CD8-positive, alpha-beta memory T cell (primary cell): ENCODE data around the gene FBXW11. TPM values are rescaled to one million over a fixed set of nuclear protein-coding genes. Genes with fewer than 3 reads are reported as not detected.

ENCODE experiments used
- CTCF ChIA-PET: fragments of 350-600 bp; sonication (Branson Sonifier 250); formaldehyde crosslinking; loops from one replicate; lab custom pipeline; 2021; ENCODE audit warnings: antibody characterized with exemption; lab: Charles Lee
- POLR2A ChIA-PET: fragments of 350-600 bp; sonication (Branson Sonifier 250); formaldehyde crosslinking; loops from one replicate; lab custom pipeline; 2021; ENCODE audit warnings: antibody characterized with exemption; lab: Charles Lee
- DNase-seq, 5 donors: peaks; one replicate each; pipeline versions ENCODE4 v3.0.0 to v3.0.0-alpha.2; 2020 to 2022; ENCODE audit warnings: mixed read lengths in 1 of 5
- H3K27ac ChIP-seq: one replicate; pipeline ENCODE4 v1.7.0; 2013; ENCODE audit warnings: low read depth, mild to moderate bottlenecking, low read length, moderate library complexity
- H3K27me3 ChIP-seq: 2 replicates; pipeline ENCODE4 v1.7.0; 2013; ENCODE audit warnings: low read length, mild to moderate bottlenecking; ENCODE audit not compliant: insufficient read depth, poor library complexity, severe bottlenecking
- H3K36me3 ChIP-seq: 2 replicates; pipeline ENCODE4 v1.7.0; 2013; ENCODE audit warnings: mild to moderate bottlenecking, low read length, moderate library complexity; ENCODE audit not compliant: insufficient read depth
- H3K4me1 ChIP-seq: 2 replicates; pipeline ENCODE4 v1.7.0; 2013; ENCODE audit warnings: mild to moderate bottlenecking, low read length, moderate library complexity; ENCODE audit not compliant: insufficient read depth
- H3K4me3 ChIP-seq: 2 replicates; pipeline ENCODE4 v1.7.0; 2013; ENCODE audit warnings: mild to moderate bottlenecking, low read length
- H3K9me3 ChIP-seq: 2 replicates; pipeline ENCODE4 v1.7.0; 2013; ENCODE audit warnings: mild to moderate bottlenecking, low read length
- H3K27ac Mint-ChIP-seq, 8 donors: one replicate each; pipeline ENCODE4 v1.8.0; 2020 to 2021; ENCODE audit warnings: mixed read lengths in 8 of 8, mild to moderate bottlenecking in 6 of 8, inconsistent platforms in 3 of 8, moderate library complexity in 3 of 8
- H3K27me3 Mint-ChIP-seq, 2 donors: one replicate each; pipeline ENCODE4 v1.8.0; 2020 to 2021; ENCODE audit warnings: mixed read lengths in 2 of 2, mild to moderate bottlenecking in 1 of 2, moderate library complexity in 1 of 2
- H3K36me3 Mint-ChIP-seq, 3 donors: one replicate each; pipeline ENCODE4 v1.8.0; 2020 to 2021; ENCODE audit warnings: mixed read lengths in 3 of 3, inconsistent platforms in 1 of 3, mild to moderate bottlenecking in 1 of 3
- H3K4me1 Mint-ChIP-seq, 3 donors: one replicate each; pipeline ENCODE4 v1.8.0; 2020 to 2021; ENCODE audit warnings: mixed read lengths in 3 of 3, inconsistent platforms in 1 of 3, mild to moderate bottlenecking in 1 of 3
- H3K4me3 Mint-ChIP-seq, 7 donors: one replicate each; pipeline ENCODE4 v1.8.0; 2020 to 2021; ENCODE audit warnings: mixed read lengths in 7 of 7, mild to moderate bottlenecking in 6 of 7, moderate library complexity in 4 of 7, inconsistent platforms in 2 of 7
- H3K9me3 Mint-ChIP-seq, 5 donors: one replicate each; pipeline ENCODE4 v1.8.0; 2020 to 2022; ENCODE audit warnings: mixed read lengths in 5 of 5, mild to moderate bottlenecking in 3 of 5, moderate library complexity in 2 of 5, inconsistent platforms in 1 of 5
- polyA plus RNA-seq: library from polyadenylated mRNA; unstranded; fragments of 300-500 nt; fragmentation: Illumina TruSeq; gene quantifications from one replicate; pipeline ENCODE4 v1.2.3, GENCODE V29; 2021
- total RNA-seq, 2 experiments: library from RNA; stranded (reverse); gene quantifications; one replicate each; pipeline ENCODE4 v1.2.3, GENCODE V29; 2021

Gene FBXW11
- total and polyA plus RNA-seq, 3 experiments from 2014 or later, result 25.8 to 46.9 (median 44.7) TPM

DNA sequence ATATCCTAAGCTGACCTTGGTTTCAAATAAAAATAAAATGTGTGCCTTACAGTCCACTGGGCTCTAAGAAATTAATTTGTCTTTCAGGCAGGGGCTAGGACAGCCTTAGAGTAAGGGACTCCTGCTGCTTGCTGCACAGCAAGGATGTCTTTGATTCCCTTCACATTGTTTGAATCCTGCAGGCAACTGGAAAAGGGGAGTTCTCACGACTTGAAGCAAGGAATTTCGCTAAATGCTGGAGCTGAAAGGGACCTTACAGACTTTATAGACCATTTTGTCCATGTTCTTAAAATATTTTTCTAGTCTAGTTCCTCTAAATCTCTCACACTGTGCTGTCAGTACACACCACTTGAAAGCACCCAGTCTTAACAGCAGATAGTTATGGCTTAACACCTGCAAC, 35.6 kb downstream of the FBXW11 start:
- Mint-ChIP-seq H3K4me3 (no peak overlapping the region), H3K27me3 (no peaks in the 10 kb centered on the region), H3K36me3 (peaks cover 11 to 15% (median 12%) of the 10 kb centered on the region in 3 donors), H3K9me3 (peaks cover 0 to 6% (median 0%) of the 10 kb centered on the region in 5 donors), H3K27ac (peak overlapping the region in 1 of 8 donors; percentile 49), H3K4me1 (peaks cover 59 to 75% (median 63%) of the 10 kb centered on the region in 3 donors)
- POLR2A ChIA-PET, result interaction anchor here (1.2 kb wide), 1 partner anchor 35 kb away, joined by 3 read pairs; no protein-coding TSS in a partner anchor
- Histone ChIP-seq H3K27ac (no peak overlapping the region), H3K27me3 (no peaks in the 10 kb centered on the region), H3K9me3 (no peaks in the 10 kb centered on the region), H3K36me3 (no peaks in the 10 kb centered on the region), H3K4me1 (peaks cover 24% of the 10 kb centered on the region), H3K4me3 (no peak overlapping the region)
- CTCF ChIA-PET, result no interaction called here
- DNase-seq, result no peak

DNA sequence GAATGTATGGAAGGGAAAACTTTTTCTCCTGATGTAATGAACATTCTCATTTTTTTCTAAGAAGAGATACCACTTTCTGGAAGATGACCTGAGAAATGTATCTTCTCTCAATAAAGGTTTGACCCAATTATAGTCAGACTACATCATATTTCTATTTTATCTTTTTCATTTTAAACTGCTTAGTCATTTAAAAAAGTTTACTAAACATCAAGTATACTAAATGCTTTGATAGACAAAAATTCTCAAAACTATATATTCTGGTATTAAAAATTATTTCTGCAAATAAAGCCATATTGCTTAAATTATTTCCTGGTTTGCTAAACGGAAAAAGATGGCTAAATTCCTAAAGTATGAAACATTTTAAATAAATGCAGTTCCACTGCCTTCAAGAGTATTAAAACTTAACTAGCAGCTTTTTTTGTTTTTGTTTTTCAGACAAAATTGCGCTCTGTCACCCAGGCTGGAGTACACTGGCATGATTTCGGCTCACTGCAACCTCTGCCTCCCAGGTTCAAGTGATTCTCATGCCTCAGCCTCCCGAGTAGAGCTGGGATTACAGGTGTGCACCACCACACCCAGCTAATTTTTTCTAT, 37.1 kb downstream of the FBXW11 start:
- no peak for DNase-seq
- no peaks in the 10 kb centered on the region for H3K36me3 ChIP-seq
- no peaks in the 10 kb centered on the region for H3K27me3 Mint-ChIP-seq
- H3K4me3 Mint-ChIP-seq, result no peak overlapping the region
- no peaks in the 10 kb centered on the region for H3K27me3 ChIP-seq
- peaks cover 24% of the 10 kb centered on the region for H3K4me1 ChIP-seq
- peaks cover 55 to 74% (median 64%) of the 10 kb centered on the region in 3 donors for H3K4me1 Mint-ChIP-seq
- H3K27ac ChIP-seq, result no peak overlapping the region
- peak overlapping the region in 2 of 8 donors; percentile 33 to 34 for H3K27ac Mint-ChIP-seq
- ChIA-PET CTCF (no interaction called here), POLR2A (no interaction called here)
- H3K36me3 Mint-ChIP-seq, result peaks cover 9 to 16% (median 12%) of the 10 kb centered on the region in 3 donors
- H3K4me3 ChIP-seq, result no peak overlapping the region
- H3K9me3 ChIP-seq, result no peaks in the 10 kb centered on the region
- H3K9me3 Mint-ChIP-seq, result peaks cover 0 to 6% (median 0%) of the 10 kb centered on the region in 5 donors

DNA sequence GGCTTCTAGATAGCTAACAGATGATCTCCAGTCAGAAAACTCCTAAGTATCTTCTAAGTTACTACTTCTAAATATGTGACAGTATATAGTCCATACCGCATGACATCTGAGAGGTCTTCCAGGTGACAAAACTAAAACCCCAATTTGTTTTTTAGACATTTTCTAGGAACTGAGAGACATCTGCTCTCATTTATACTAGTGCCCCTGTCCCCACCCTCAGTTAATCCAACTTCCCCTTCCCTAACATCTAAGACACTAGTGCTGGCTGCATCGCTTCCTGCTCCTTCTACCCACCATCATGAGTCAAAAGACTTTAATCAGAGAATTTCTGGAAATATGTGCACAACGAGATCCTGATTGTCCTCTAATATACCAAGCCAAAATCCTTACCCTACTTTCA, 37.9 kb downstream of the FBXW11 start:
- H3K36me3 ChIP-seq, result no peaks in the 10 kb centered on the region
- H3K27ac Mint-ChIP-seq, result peak overlapping the region in 2 of 8 donors; percentile 33 to 55
- H3K4me1 Mint-ChIP-seq, result peaks cover 57 to 76% (median 68%) of the 10 kb centered on the region in 3 donors
- H3K36me3 Mint-ChIP-seq, result peaks cover 9 to 17% (median 12%) of the 10 kb centered on the region in 3 donors
- H3K27me3 Mint-ChIP-seq, result no peaks in the 10 kb centered on the region
- no peak overlapping the region for H3K4me3 Mint-ChIP-seq
- ChIA-PET POLR2A (no interaction called here), CTCF (no interaction called here)
- no peak overlapping the region for H3K27ac ChIP-seq
- no peaks in the 10 kb centered on the region for H3K27me3 ChIP-seq
- H3K9me3 ChIP-seq, result no peaks in the 10 kb centered on the region
- DNase-seq, result no peak
- no peak overlapping the region for H3K4me3 ChIP-seq
- H3K9me3 Mint-ChIP-seq, result peaks cover 0 to 6% (median 0%) of the 10 kb centered on the region in 5 donors
- H3K4me1 ChIP-seq, result peaks cover 33% of the 10 kb centered on the region

DNA sequence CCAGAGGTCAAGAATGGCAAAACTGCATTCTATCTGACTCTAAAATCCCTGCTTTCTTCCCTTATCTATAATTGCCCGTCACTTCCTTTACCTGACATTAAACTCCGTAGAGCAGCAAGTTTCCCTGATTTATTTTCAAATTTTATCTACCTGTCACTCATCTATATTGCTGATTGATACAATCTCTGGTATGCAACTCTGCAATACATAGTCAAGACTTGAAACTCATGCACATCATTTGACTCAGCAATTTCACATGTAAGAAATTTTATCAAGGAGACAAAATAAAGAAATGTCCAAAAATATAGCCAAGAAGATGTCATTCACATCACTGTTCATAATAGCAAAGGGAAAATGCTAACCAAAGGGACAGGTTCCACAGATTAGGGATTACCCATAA, 39.5 kb downstream of the FBXW11 start:
- H3K27ac ChIP-seq, result no peak overlapping the region
- no peaks in the 10 kb centered on the region for H3K27me3 ChIP-seq
- H3K4me1 ChIP-seq, result peaks cover 43% of the 10 kb centered on the region
- DNase-seq, result no peak
- H3K36me3 ChIP-seq, result no peaks in the 10 kb centered on the region
- Mint-ChIP-seq H3K9me3 (peaks cover 0 to 6% (median 0%) of the 10 kb centered on the region in 5 donors), H3K36me3 (peaks cover 9 to 18% (median 10%) of the 10 kb centered on the region in 3 donors), H3K27ac (peak overlapping the region in 4 of 8 donors; percentile 10 to 74 (median 23)), H3K27me3 (no peaks in the 10 kb centered on the region), H3K4me1 (peaks cover 64 to 83% (median 74%) of the 10 kb centered on the region in 3 donors), H3K4me3 (no peak overlapping the region)
- H3K4me3 ChIP-seq, result no peak overlapping the region
- CTCF ChIA-PET, result interaction anchor here (0.6 kb wide), 1 partner anchor 93 kb away, joined by 3 read pairs; no protein-coding TSS in a partner anchor
- POLR2A ChIA-PET, result no interaction called here
- H3K9me3 ChIP-seq, result no peaks in the 10 kb centered on the region

DNA sequence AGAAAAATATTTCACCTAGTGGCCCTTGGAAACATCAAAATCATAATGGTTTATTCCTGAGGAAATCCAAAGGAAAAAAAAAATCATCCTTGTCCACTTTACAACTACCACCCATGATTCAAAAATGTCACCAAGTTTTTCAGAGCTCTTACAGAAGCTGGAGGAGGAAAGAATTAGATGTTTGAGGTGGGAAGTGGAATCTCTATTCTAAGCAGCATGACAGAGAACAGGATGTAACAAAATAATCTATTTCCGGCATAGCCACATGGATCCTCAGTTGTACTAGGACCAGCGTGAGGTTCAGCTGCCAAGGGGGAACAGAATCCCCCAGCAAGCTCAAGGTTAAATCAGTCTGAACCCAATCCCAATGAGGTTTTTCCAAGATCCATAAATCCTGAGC, 40.2 kb downstream of the FBXW11 start:
- Mint-ChIP-seq H3K4me1 (peaks cover 66 to 87% (median 78%) of the 10 kb centered on the region in 3 donors), H3K9me3 (peaks cover 0 to 6% (median 0%) of the 10 kb centered on the region in 5 donors), H3K36me3 (peaks cover 9 to 16% (median 10%) of the 10 kb centered on the region in 3 donors), H3K4me3 (no peak overlapping the region), H3K27ac (peak overlapping the region in 4 of 8 donors; percentile 12 to 64 (median 34)), H3K27me3 (no peaks in the 10 kb centered on the region)
- CTCF ChIA-PET, result interaction anchor here (0.6 kb wide), 1 partner anchor 801 kb away, joined by 3 read pairs; no protein-coding TSS in a partner anchor
- peaks cover 43% of the 10 kb centered on the region for H3K4me1 ChIP-seq
- DNase-seq, result no peak
- H3K36me3 ChIP-seq, result no peaks in the 10 kb centered on the region
- no peak overlapping the region for H3K4me3 ChIP-seq
- no peak overlapping the region for H3K27ac ChIP-seq
- H3K9me3 ChIP-seq, result no peaks in the 10 kb centered on the region
- POLR2A ChIA-PET, result no interaction called here
- no peaks in the 10 kb centered on the region for H3K27me3 ChIP-seq

DNA sequence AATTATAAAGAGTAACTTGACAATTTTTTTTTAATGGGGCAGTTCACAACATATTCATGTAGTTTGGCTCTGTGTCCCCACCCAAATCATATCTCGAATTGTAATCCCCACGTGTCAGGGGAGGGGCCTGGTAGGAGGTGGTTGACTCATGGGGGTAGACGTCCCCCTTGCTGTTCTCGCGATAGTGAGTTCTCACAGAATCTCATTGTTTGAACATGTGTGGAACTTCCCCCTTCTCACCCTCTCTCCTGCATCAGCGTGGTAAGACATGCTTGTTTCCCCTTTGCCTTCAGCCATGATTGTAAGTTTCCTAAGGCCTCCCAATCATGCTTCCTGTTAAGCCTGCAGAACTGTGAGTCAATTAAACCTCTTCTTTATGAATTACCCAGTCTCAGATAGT, 40.7 kb downstream of the FBXW11 start:
- no peak overlapping the region for H3K4me3 Mint-ChIP-seq

DNA sequence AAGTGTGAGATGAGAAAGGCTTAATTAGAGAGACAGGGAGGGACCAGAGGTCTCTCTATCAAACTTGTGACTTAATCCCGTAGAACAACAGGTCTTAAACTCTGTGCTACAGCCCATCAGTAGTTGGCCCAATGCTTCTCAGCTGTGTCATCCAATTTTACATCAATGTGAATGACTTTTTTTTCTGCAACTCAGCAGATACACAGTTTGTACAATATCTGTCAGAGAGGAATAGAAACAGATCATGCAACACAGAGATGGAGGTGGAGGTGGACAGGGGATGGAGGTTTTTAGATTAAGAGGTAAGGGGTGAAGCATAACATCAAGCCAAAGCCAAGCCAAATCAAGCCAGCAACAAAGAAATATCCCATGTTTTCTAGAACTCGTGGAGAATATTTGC, 43.0 kb downstream of the FBXW11 start:
- ChIA-PET CTCF (no interaction called here), POLR2A (interaction anchor here (1.0 kb wide), 1 partner anchor 20 kb away, joined by 3 read pairs; no protein-coding TSS in a partner anchor)
- no peak overlapping the region for H3K4me3 ChIP-seq
- H3K36me3 Mint-ChIP-seq, result peaks cover 0 to 9% (median 3%) of the 10 kb centered on the region in 3 donors
- H3K4me1 Mint-ChIP-seq, result peaks cover 69 to 88% (median 79%) of the 10 kb centered on the region in 3 donors
- H3K9me3 Mint-ChIP-seq, result no peaks in the 10 kb centered on the region
- H3K9me3 ChIP-seq, result no peaks in the 10 kb centered on the region
- H3K4me1 ChIP-seq, result peaks cover 47% of the 10 kb centered on the region
- no peaks in the 10 kb centered on the region for H3K27me3 ChIP-seq
- peak overlapping the region in 3 of 8 donors; percentile 1 to 48 (median 24) for H3K27ac Mint-ChIP-seq
- no peak for DNase-seq
- no peak overlapping the region for H3K27ac ChIP-seq
- no peaks in the 10 kb centered on the region for H3K36me3 ChIP-seq
- H3K27me3 Mint-ChIP-seq, result no peaks in the 10 kb centered on the region
- H3K4me3 Mint-ChIP-seq, result peak overlapping the region in 1 of 7 donors; percentile 12

More for the DNA sequence above, 40.7 kb downstream of the FBXW11 start:
- Histone ChIP-seq H3K36me3 (no peaks in the 10 kb centered on the region), H3K27me3 (no peaks in the 10 kb centered on the region), H3K27ac (no peak overlapping the region), H3K9me3 (no peaks in the 10 kb centered on the region), H3K4me3 (no peak overlapping the region), H3K4me1 (peaks cover 43% of the 10 kb centered on the region)
- ChIA-PET CTCF (no interaction called here), POLR2A (no interaction called here)
- Mint-ChIP-seq H3K36me3 (peaks cover 8 to 12% (median 10%) of the 10 kb centered on the region in 3 donors), H3K27me3 (no peaks in the 10 kb centered on the region), H3K4me1 (peaks cover 67 to 87% (median 78%) of the 10 kb centered on the region in 3 donors), H3K27ac (peak overlapping the region in 6 of 8 donors; percentile 12 to 52 (median 34)), H3K9me3 (peaks cover 0 to 6% (median 0%) of the 10 kb centered on the region in 5 donors)
- DNase-seq, result no peak

DNA sequence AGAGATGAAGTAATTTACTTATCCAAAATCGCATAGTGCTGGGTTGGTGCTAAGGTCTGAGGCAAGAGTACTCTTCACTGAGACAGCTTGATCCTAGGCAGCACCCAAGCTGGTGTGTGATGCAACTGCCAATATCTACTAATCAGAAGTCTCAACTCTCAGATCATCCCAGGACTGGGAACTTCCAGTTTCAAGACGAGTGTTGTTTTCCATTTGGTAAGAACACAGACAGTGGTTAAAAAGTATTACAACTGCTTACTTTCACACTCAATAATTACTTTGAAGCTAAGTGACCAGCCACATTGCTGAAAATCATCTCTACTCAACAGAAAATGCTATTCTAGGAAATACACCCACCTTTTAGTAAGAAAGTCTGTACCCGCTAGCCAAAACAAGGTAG, 45.3 kb downstream of the FBXW11 start:
- peak overlapping the region in 6 of 8 donors; percentile 8 to 69 (median 52) for H3K27ac Mint-ChIP-seq
- peaks cover 78 to 93% (median 88%) of the 10 kb centered on the region in 3 donors for H3K4me1 Mint-ChIP-seq
- Histone ChIP-seq H3K27ac (no peak overlapping the region), H3K9me3 (no peaks in the 10 kb centered on the region), H3K4me3 (no peak overlapping the region), H3K27me3 (no peaks in the 10 kb centered on the region), H3K36me3 (no peaks in the 10 kb centered on the region), H3K4me1 (peaks cover 59% of the 10 kb centered on the region)
- no peaks in the 10 kb centered on the region for H3K27me3 Mint-ChIP-seq
- H3K4me3 Mint-ChIP-seq, result peak overlapping the region in 1 of 7 donors; percentile 9
- POLR2A ChIA-PET, result interaction anchor here (1.0 kb wide), 1 partner anchor 46 kb away, joined by 3 read pairs; no protein-coding TSS in a partner anchor
- H3K9me3 Mint-ChIP-seq, result no peaks in the 10 kb centered on the region
- CTCF ChIA-PET, result interaction anchor here (1.8 kb wide), 1 partner anchor 49 kb away, joined by 9 read pairs; no protein-coding TSS in a partner anchor
- DNase-seq, result no peak
- peaks cover 0 to 7% (median 0%) of the 10 kb centered on the region in 3 donors for H3K36me3 Mint-ChIP-seq
